H9 (cell line): ENCODE measurements around the gene YPEL1. TPM values are rescaled to one million over a fixed set of nuclear protein-coding genes. Genes with fewer than 3 reads are reported as not detected.

Source experiments
- DNase-seq: peaks from one replicate; pipeline ENCODE4 v3.0.0-alpha.2; 2017
- H2AFZ ChIP-seq: one replicate; pipeline ENCODE4 v1.6.1; 2013; ENCODE audit warnings: mild to moderate bottlenecking, low read length, control low read depth, moderate library complexity
- H2AK5ac ChIP-seq: 2 replicates; pipeline ENCODE4 v1.6.1; 2013; ENCODE audit warnings: low read length, control low read depth, mixed read lengths; ENCODE audit not compliant: insufficient read length
- H2BK120ac ChIP-seq: one replicate; pipeline ENCODE4 v1.6.1; 2013; ENCODE audit warnings: low read depth, mild to moderate bottlenecking, low read length, control low read depth, inconsistent platforms; ENCODE audit not compliant: poor library complexity, severe bottlenecking
- H2BK12ac ChIP-seq: 2 replicates; pipeline ENCODE4 v1.6.1; 2013; ENCODE audit warnings: low read length, control low read depth, mixed read lengths, low read depth; ENCODE audit not compliant: insufficient read length
- H2BK15ac ChIP-seq: 2 replicates; pipeline ENCODE4 v1.6.1; 2013; ENCODE audit warnings: low read depth, low read length, control low read depth
- H2BK20ac ChIP-seq: one replicate; pipeline ENCODE4 v1.6.1; 2013; ENCODE audit warnings: low read depth, mild to moderate bottlenecking, low read length, control low read depth, inconsistent platforms; ENCODE audit not compliant: poor library complexity, severe bottlenecking
- H2BK5ac ChIP-seq: 2 replicates; pipeline ENCODE4 v1.6.1; 2013; ENCODE audit warnings: low read length, control low read depth, mixed read lengths; ENCODE audit not compliant: insufficient read length
- H3K14ac ChIP-seq: 2 replicates; pipeline ENCODE4 v1.6.1; 2013; ENCODE audit warnings: low read length, control low read depth; ENCODE audit not compliant: insufficient read depth
- H3K18ac ChIP-seq: 2 replicates; pipeline ENCODE4 v1.6.1; 2013; ENCODE audit warnings: low read depth, mild to moderate bottlenecking, mixed read lengths, low read length, control low read depth; ENCODE audit not compliant: insufficient read length
- H3K23ac ChIP-seq: 2 replicates; pipeline ENCODE4 v1.6.1; 2013; ENCODE audit warnings: low read length, control low read depth, mixed read lengths, low read depth; ENCODE audit not compliant: insufficient read length
- H3K23me2 ChIP-seq: 2 replicates; pipeline ENCODE4 v1.6.1; 2013; ENCODE audit warnings: low read depth, mild to moderate bottlenecking, mixed read lengths, low read length, control low read depth; ENCODE audit not compliant: insufficient read length, poor library complexity, severe bottlenecking
- H3K27ac ChIP-seq: 2 replicates; pipeline ENCODE4 v1.5.1; 2013; ENCODE audit warnings: low read length, control low read depth, mixed read lengths, low read depth; ENCODE audit not compliant: insufficient read length
- H3K27me3 ChIP-seq: 2 replicates; pipeline ENCODE4 v1.6.1; 2013; ENCODE audit warnings: low read length, control low read depth, inconsistent platforms; ENCODE audit not compliant: insufficient read depth
- H3K4ac ChIP-seq: 2 replicates; pipeline ENCODE4 v1.6.1; 2013; ENCODE audit warnings: low read depth, mild to moderate bottlenecking, control low read depth, inconsistent platforms, low read length, moderate library complexity
- H3K4me1 ChIP-seq: 2 replicates; pipeline ENCODE4 v1.6.1; 2013; ENCODE audit warnings: low read length, control low read depth, inconsistent platforms; ENCODE audit not compliant: insufficient read depth
- H3K4me2 ChIP-seq: 2 replicates; pipeline ENCODE4 v1.6.1; 2013; ENCODE audit warnings: low read length, control low read depth, mixed read lengths; ENCODE audit not compliant: insufficient read length, insufficient read depth
- H3K56ac ChIP-seq: 2 replicates; pipeline ENCODE4 v1.6.1; 2013; ENCODE audit warnings: low read depth, mild to moderate bottlenecking, mixed read lengths, low read length, control low read depth; ENCODE audit not compliant: insufficient read length
- H3K79me1 ChIP-seq: 2 replicates; pipeline ENCODE4 v1.6.1; 2013; ENCODE audit warnings: low read depth, mild to moderate bottlenecking, moderate library complexity, low read length, control low read depth, inconsistent platforms; ENCODE audit not compliant: insufficient read depth, poor library complexity, severe bottlenecking
- H3K79me2 ChIP-seq: 2 replicates; pipeline ENCODE4 v1.6.1; 2013; ENCODE audit warnings: low read length, control low read depth, inconsistent platforms; ENCODE audit not compliant: insufficient read depth
- H3K9ac ChIP-seq: 2 replicates; pipeline ENCODE4 v1.6.1; 2013; ENCODE audit warnings: low read length, control low read depth, mixed read lengths; ENCODE audit not compliant: insufficient read length; ENCODE audit errors: extremely low read depth
- H3K9me3 ChIP-seq: one replicate; pipeline ENCODE4 v1.6.1; 2013; ENCODE audit warnings: low read depth, low read length, inconsistent platforms; ENCODE audit not compliant: control insufficient read depth
- H3T11ph ChIP-seq: one replicate; pipeline ENCODE4 v1.6.1; 2013; ENCODE audit warnings: mild to moderate bottlenecking, low read length, control low read depth, inconsistent platforms
- H4K20me1 ChIP-seq: one replicate; pipeline ENCODE4 v1.6.1; 2013; ENCODE audit not compliant: control insufficient read depth, insufficient read length, insufficient read depth
- H4K5ac ChIP-seq: 2 replicates; pipeline ENCODE4 v1.6.1; 2013; ENCODE audit warnings: low read depth, mild to moderate bottlenecking, mixed read lengths, low read length, control low read depth; ENCODE audit not compliant: insufficient read length
- H4K8ac ChIP-seq: replicated peaks from 2 replicates; pipeline ENCODE4 v1.6.1; 2013; ENCODE audit warnings: low read length, control low read depth, mixed read lengths, low read depth; ENCODE audit not compliant: insufficient read length
- H4K91ac ChIP-seq: 2 replicates; pipeline ENCODE4 v1.6.1; 2013; ENCODE audit warnings: low read depth, mild to moderate bottlenecking, moderate library complexity, mixed read lengths, low read length, control low read depth; ENCODE audit not compliant: insufficient read length
- H3K27ac Mint-ChIP-seq, 3 experiments: 2 replicates in 2 of 3; 3 replicates in 1 of 3; pipeline ENCODE4 v1.8.0; 2020 to 2021; ENCODE audit warnings: mixed read lengths in 3 of 3, mild to moderate bottlenecking in 1 of 3, moderate library complexity in 1 of 3
- H3K27me3 Mint-ChIP-seq: 2 replicates; pipeline ENCODE4 v1.8.0; 2021; ENCODE audit warnings: low read depth, mild to moderate bottlenecking, moderate library complexity, mixed read lengths
- H3K36me3 Mint-ChIP-seq, 3 experiments: 2 replicates in 2 of 3; 3 replicates in 1 of 3; pipeline ENCODE4 v1.8.0; 2020 to 2021; ENCODE audit warnings: low read depth in 3 of 3, mixed read lengths in 3 of 3; ENCODE audit not compliant: insufficient read depth in 1 of 3
- H3K4me1 Mint-ChIP-seq, 2 experiments: 2 replicates each; pipeline ENCODE4 v1.8.0; 2020; ENCODE audit warnings: mixed read lengths in 2 of 2
- H3K4me3 Mint-ChIP-seq, 2 experiments: 2 replicates in 1 of 2; 3 replicates in 1 of 2; pipeline ENCODE4 v1.8.0; 2020 to 2021; ENCODE audit warnings: mild to moderate bottlenecking in 2 of 2, mixed read lengths in 2 of 2, moderate library complexity in 1 of 2
- H3K9me3 Mint-ChIP-seq, 2 experiments: 2 replicates in 1 of 2; 3 replicates in 1 of 2; pipeline ENCODE4 v1.8.0; 2020; ENCODE audit warnings: mild to moderate bottlenecking in 2 of 2, mixed read lengths in 2 of 2, moderate library complexity in 1 of 2
- CTCF ChIP-seq: fragments of 200-600 bp; sonication (generic); conservative IDR thresholded peaks from 3 replicates; pipeline ENCODE4 v1.8.0; 2021; ENCODE audit warnings: antibody characterized with exemption, mild to moderate bottlenecking
- WGBS: extraction: QIAGEN DNeasy Blood & Tissue Kit; methylation state at CpG from one replicate; pipeline ENCODE4 v1.1.7; 2013; ENCODE audit warnings: missing lambda C conversion rate, low lambda C conversion rate, mixed read lengths; ENCODE audit not compliant: insufficient read length; ENCODE audit errors: extremely low coverage; 5-methylcytosine and 5-hydroxymethylcytosine counted together
- total RNA-seq: library from RNA; stranded (reverse); gene quantifications from 2 replicates; pipeline ENCODE4 v1.2.1, GENCODE V29; 2021

Gene YPEL1
- total RNA-seq, 1 experiment from 2014 or later: 5.4 TPM

- H3K18ac ChIP-seq: no peak overlapping the region
- H2BK120ac ChIP-seq: no peak overlapping the region
- no peak overlapping the region for H3K14ac ChIP-seq
- no peak overlapping the region for H3K9ac ChIP-seq
- H3K9me3 ChIP-seq: no peaks in the 10 kb centered on the region
- no peaks in the 10 kb centered on the region for H3K79me1 ChIP-seq
- no peaks in the 10 kb centered on the region for H3K27me3 Mint-ChIP-seq
- no peak for DNase-seq
- no peak overlapping the region for H2AK5ac ChIP-seq
- H3K4me1 ChIP-seq: 0 out of 2 replicates have a peak, but pooled peaks cover 2% of the 10 kb centered on the region
- no peak overlapping the region for H4K91ac ChIP-seq
- H3K4ac ChIP-seq: no peak overlapping the region
- H3K23ac ChIP-seq: no peak overlapping the region
- TF ChIP-seq CTCF: no peak
- no peak overlapping the region for H2AFZ ChIP-seq
- H2BK15ac ChIP-seq: no peak overlapping the region
- no peak overlapping the region for H3T11ph ChIP-seq
- H3K79me2 ChIP-seq: no peaks in the 10 kb centered on the region
- H2BK5ac ChIP-seq: no peak overlapping the region
- H2BK20ac ChIP-seq: no peak overlapping the region
- no peak overlapping the region for H3K56ac ChIP-seq
- H3K23me2 ChIP-seq: no peaks in the 10 kb centered on the region
- H3K27ac ChIP-seq: no peak overlapping the region
- peak overlapping the region in 2 of 3 experiments; percentile 52 to 54; a peak in 2 of 7 replicates for H3K27ac Mint-ChIP-seq
- peaks cover 0 to 2% of the 10 kb centered on the region in 2 experiments; a peak in 1 of 4 replicates for H3K4me1 Mint-ChIP-seq
- no peak overlapping the region for H4K5ac ChIP-seq
- H3K9me3 Mint-ChIP-seq: no peaks in the 10 kb centered on the region
- no peak overlapping the region for H4K8ac ChIP-seq
- H3K4me2 ChIP-seq: no peak overlapping the region
- WGBS: no CpG with 5 or more reads among the region's 15 CpGs
- no peaks in the 10 kb centered on the region for H3K27me3 ChIP-seq
- H4K20me1 ChIP-seq: no peaks in the 10 kb centered on the region
- H3K4me3 Mint-ChIP-seq: no peak overlapping the region
- no peak overlapping the region for H2BK12ac ChIP-seq
- peaks cover 19 to 72% (median 63%) of the 10 kb centered on the region in 3 experiments; a peak in 6 of 7 replicates for H3K36me3 Mint-ChIP-seq
Observed at GRCh38 chr22:21761994-21762680, 26.5 kb upstream of the YPEL1 start.
